Progenitor cell of endocrine pancreas (in vitro differentiated cells): ENCODE data around the gene RCAN1. TPM values are rescaled to one million over a fixed set of nuclear protein-coding genes. Genes with fewer than 3 reads are reported as not detected.

Source experiments
- DNase-seq: peaks from one replicate; pipeline ENCODE4 v3.0.0; 2021; ENCODE audit warnings: low spot score; ENCODE audit not compliant: unreplicated experiment
- H3K27ac Mint-ChIP-seq: 2 replicates; pipeline ENCODE4 v1.8.0; 2021; ENCODE audit warnings: mild to moderate bottlenecking, moderate library complexity, mixed read lengths
- H3K27me3 Mint-ChIP-seq: 2 replicates; pipeline ENCODE4 v1.8.0; 2021; ENCODE audit warnings: mixed read lengths
- H3K36me3 Mint-ChIP-seq: 2 replicates; pipeline ENCODE4 v1.8.0; 2022; ENCODE audit warnings: mixed read lengths; ENCODE audit not compliant: insufficient read depth
- H3K4me1 Mint-ChIP-seq: 2 replicates; pipeline ENCODE4 v1.8.0; 2021; ENCODE audit warnings: low read depth, mixed read lengths
- H3K4me3 Mint-ChIP-seq: 2 replicates; pipeline ENCODE4 v1.8.0; 2021; ENCODE audit warnings: low read depth, mild to moderate bottlenecking, moderate library complexity, mixed read lengths
- H3K9me3 Mint-ChIP-seq: 2 replicates; pipeline ENCODE4 v1.8.0; 2021; ENCODE audit warnings: low read depth, mixed read lengths
- total RNA-seq: library from RNA; stranded (reverse); gene quantifications from 2 replicates; pipeline ENCODE4 v1.2.1, GENCODE V29; 2021
- TF ChIP-seq, protein P1 (sequence below): fragments of 200-600 bp; sonication (generic); IDR thresholded peaks from one replicate; pipeline ENCODE4 v1.5.0; 2021; ENCODE audit warnings: antibody characterized with exemption, mild to moderate bottlenecking; ENCODE audit not compliant: unreplicated experiment

The RCAN1 gene
- total RNA-seq, 1 donor from 2014 or later: 11.6 TPM

DNA sequence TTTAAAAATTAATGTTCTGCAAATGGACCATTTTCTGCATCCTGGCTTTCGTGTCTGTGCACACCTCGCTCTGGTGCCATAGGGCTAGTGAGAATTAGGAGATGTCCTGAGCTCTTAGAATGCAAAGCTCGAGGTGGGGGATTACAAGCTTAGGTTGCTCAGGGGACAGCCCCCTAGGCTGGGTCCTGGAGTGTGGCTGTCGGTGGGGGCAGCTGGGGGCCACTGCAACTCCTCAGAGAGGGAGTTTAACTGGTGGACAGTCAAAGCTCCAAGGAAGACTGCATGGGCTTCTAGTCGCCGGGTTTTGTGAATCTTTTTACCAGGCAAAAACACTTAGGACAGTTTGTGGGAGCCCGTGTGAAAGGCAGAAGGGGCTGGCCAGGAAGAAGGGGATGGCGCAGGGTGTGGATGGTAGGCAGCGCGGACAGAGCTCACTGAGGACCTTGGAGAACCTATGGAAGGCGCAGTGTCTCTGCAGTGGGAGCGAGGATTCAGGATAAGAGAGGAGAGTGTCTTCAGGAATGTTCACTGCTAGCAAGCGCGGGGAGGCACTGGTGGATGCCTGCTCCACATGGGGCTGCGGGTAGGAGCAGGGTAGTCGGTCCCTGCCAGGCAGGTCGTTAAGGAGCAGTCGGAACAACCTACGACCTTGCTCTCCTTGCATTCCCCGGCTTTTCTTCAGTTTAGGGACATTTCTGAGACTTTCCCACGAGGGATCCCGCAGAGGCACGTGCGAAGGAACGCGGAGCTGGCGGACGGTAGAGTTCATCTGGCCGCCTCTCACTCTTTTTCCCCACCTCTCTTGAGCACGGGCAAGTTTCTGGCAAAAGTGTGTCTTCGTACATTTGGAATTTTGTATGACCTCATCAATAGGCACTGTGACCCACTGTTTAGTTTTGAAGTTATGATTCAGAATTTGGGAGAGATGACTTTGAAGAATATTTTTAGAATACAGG lies 90.0 kb downstream of the RCAN1 start:
- DNase-seq: no peak
- Mint-ChIP-seq H3K4me3 (peak overlapping the region; percentile 37), H3K27me3 (peaks cover 5% of the 10 kb centered on the region), H3K27ac (peak overlapping the region; percentile 94), H3K36me3 (peaks cover 3% of the 10 kb centered on the region), H3K4me1 (peaks cover 52% of the 10 kb centered on the region), H3K9me3 (peaks cover 4% of the 10 kb centered on the region)
- TF ChIP-seq, protein P1, sequence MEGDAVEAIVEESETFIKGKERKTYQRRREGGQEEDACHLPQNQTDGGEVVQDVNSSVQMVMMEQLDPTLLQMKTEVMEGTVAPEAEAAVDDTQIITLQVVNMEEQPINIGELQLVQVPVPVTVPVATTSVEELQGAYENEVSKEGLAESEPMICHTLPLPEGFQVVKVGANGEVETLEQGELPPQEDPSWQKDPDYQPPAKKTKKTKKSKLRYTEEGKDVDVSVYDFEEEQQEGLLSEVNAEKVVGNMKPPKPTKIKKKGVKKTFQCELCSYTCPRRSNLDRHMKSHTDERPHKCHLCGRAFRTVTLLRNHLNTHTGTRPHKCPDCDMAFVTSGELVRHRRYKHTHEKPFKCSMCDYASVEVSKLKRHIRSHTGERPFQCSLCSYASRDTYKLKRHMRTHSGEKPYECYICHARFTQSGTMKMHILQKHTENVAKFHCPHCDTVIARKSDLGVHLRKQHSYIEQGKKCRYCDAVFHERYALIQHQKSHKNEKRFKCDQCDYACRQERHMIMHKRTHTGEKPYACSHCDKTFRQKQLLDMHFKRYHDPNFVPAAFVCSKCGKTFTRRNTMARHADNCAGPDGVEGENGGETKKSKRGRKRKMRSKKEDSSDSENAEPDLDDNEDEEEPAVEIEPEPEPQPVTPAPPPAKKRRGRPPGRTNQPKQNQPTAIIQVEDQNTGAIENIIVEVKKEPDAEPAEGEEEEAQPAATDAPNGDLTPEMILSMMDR: no peak

- Mint-ChIP-seq H3K36me3 (peaks cover 9% of the 10 kb centered on the region), H3K4me3 (peak overlapping the region; percentile 4), H3K27ac (peak overlapping the region; percentile 84), H3K9me3 (peaks cover 3% of the 10 kb centered on the region), H3K27me3 (peaks cover 5% of the 10 kb centered on the region), H3K4me1 (peaks cover 52% of the 10 kb centered on the region)
- TF ChIP-seq, protein P1: no peak
- DNase-seq: no peak
Measured at GRCh38 chr21:34523019-34523555, 91.8 kb downstream of the RCAN1 start.

DNA sequence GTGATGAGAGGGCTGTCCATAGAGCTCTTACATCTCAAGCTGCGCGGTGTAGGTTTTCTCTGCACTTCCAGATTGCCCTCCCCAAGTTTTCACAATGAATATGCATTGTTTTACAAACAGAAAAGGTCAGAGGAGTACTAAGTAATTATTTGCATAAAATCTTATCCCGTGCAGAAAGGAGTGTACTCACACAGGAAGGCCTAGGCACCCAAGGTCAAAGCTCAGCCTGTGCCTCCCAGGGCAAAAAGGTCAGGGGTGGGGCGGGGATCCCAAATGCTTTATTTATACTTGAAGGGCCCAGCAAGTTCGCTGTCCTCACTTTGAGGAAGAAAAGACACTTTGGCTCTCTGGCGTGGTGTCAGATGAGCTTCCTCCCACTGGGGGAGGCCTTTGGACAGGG lies 92.6 kb downstream of the RCAN1 start:
- Mint-ChIP-seq H3K27ac (peak overlapping the region; percentile 30), H3K9me3 (no peaks in the 10 kb centered on the region), H3K36me3 (peaks cover 15% of the 10 kb centered on the region), H3K4me1 (peaks cover 52% of the 10 kb centered on the region), H3K27me3 (peaks cover 5% of the 10 kb centered on the region), H3K4me3 (no peak overlapping the region)
- TF ChIP-seq, protein P1: no peak
- no peak for DNase-seq

GRCh38 chr21:34521561-34521960 lies 93.4 kb downstream of the RCAN1 start:
- DNase-seq: no peak
- Mint-ChIP-seq H3K36me3 (peaks cover 17% of the 10 kb centered on the region), H3K9me3 (no peaks in the 10 kb centered on the region), H3K4me3 (no peak overlapping the region), H3K27ac (peak overlapping the region; percentile 41), H3K27me3 (peaks cover 5% of the 10 kb centered on the region), H3K4me1 (peaks cover 46% of the 10 kb centered on the region)
- TF ChIP-seq, protein P1: no peak

- Mint-ChIP-seq H3K27ac (peak overlapping the region; percentile 41), H3K4me1 (peaks cover 40% of the 10 kb centered on the region), H3K9me3 (no peaks in the 10 kb centered on the region), H3K36me3 (peaks cover 17% of the 10 kb centered on the region), H3K4me3 (no peak overlapping the region), H3K27me3 (peaks cover 5% of the 10 kb centered on the region)
- TF ChIP-seq, protein P1: no peak
- no peak for DNase-seq
Measured at GRCh38 chr21:34520764-34521508, 94.0 kb downstream of the RCAN1 start.
